Panc1 (cell line): ENCODE data around the gene CDCA8.

Experiments used
- POLR2AphosphoS5 ChIP-seq: IDR thresholded peaks from 2 replicates; pipeline ENCODE4 v1.6.1; 2012; ENCODE audit warnings: mild to moderate bottlenecking, low read depth, low read length, moderate library complexity
- SIN3A ChIP-seq: IDR thresholded peaks from 2 replicates; pipeline ENCODE4 v1.6.1; 2012; ENCODE audit warnings: low read depth, mild to moderate bottlenecking, low read length, moderate library complexity, borderline replicate concordance; ENCODE audit not compliant: insufficient read depth
- TCF7L2 ChIP-seq: IDR thresholded peaks from 2 replicates; pipeline ENCODE4 v1.6.1; 2011; ENCODE audit warnings: mild to moderate bottlenecking, low read depth, low read length, inconsistent platforms
- TF ChIP-seq, protein P1 (sequence below): fragments of 450-650 bp; IDR thresholded peaks from 2 replicates; pipeline ENCODE4 v1.5.1; 2017; ENCODE audit warnings: mild to moderate bottlenecking
- TF ChIP-seq, protein P2 (sequence below), 2 experiments: IDR thresholded peaks; 2 replicates each; pipeline ENCODE4 v1.6.1; 2011 to 2012; ENCODE audit warnings: low read depth in 2 of 2, control low read depth in 1 of 2, low read length in 1 of 2, mild to moderate bottlenecking in 1 of 2, moderate library complexity in 1 of 2; ENCODE audit not compliant: insufficient read depth in 1 of 2

DNA sequence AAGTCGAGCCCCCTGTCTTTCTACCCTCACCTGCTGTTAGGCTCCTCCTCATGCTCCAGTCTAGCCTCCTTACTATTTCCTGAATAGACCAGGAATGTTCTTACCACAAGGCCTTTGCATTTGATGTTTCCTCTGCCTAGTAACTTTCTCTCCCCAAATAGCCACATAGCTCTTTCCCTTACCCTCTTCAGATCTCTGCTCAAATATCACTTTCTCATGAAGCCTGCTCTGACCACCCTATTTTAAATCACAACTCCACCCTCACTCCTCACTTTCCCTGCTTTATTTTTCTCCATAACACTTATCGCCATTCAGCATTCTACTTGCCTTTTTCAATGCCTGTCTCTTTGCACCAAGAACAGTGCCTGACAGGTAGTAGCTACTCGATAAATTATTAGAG, 6.6 kb upstream of the CDCA8 start:
- TF ChIP-seq, protein P1, sequence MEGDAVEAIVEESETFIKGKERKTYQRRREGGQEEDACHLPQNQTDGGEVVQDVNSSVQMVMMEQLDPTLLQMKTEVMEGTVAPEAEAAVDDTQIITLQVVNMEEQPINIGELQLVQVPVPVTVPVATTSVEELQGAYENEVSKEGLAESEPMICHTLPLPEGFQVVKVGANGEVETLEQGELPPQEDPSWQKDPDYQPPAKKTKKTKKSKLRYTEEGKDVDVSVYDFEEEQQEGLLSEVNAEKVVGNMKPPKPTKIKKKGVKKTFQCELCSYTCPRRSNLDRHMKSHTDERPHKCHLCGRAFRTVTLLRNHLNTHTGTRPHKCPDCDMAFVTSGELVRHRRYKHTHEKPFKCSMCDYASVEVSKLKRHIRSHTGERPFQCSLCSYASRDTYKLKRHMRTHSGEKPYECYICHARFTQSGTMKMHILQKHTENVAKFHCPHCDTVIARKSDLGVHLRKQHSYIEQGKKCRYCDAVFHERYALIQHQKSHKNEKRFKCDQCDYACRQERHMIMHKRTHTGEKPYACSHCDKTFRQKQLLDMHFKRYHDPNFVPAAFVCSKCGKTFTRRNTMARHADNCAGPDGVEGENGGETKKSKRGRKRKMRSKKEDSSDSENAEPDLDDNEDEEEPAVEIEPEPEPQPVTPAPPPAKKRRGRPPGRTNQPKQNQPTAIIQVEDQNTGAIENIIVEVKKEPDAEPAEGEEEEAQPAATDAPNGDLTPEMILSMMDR: no peak
- TF ChIP-seq, protein P2, sequence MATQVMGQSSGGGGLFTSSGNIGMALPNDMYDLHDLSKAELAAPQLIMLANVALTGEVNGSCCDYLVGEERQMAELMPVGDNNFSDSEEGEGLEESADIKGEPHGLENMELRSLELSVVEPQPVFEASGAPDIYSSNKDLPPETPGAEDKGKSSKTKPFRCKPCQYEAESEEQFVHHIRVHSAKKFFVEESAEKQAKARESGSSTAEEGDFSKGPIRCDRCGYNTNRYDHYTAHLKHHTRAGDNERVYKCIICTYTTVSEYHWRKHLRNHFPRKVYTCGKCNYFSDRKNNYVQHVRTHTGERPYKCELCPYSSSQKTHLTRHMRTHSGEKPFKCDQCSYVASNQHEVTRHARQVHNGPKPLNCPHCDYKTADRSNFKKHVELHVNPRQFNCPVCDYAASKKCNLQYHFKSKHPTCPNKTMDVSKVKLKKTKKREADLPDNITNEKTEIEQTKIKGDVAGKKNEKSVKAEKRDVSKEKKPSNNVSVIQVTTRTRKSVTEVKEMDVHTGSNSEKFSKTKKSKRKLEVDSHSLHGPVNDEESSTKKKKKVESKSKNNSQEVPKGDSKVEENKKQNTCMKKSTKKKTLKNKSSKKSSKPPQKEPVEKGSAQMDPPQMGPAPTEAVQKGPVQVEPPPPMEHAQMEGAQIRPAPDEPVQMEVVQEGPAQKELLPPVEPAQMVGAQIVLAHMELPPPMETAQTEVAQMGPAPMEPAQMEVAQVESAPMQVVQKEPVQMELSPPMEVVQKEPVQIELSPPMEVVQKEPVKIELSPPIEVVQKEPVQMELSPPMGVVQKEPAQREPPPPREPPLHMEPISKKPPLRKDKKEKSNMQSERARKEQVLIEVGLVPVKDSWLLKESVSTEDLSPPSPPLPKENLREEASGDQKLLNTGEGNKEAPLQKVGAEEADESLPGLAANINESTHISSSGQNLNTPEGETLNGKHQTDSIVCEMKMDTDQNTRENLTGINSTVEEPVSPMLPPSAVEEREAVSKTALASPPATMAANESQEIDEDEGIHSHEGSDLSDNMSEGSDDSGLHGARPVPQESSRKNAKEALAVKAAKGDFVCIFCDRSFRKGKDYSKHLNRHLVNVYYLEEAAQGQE (IDR thresholded peaks at IDR 0.05; ENCODE audit: insufficient read depth in 1 of 2, low read depth in 2 of 2, low read length in 1 of 2): no peak
- TF ChIP-seq POLR2AphosphoS5: no peak
- TF ChIP-seq SIN3A: no peak
- no peak for TF ChIP-seq TCF7L2
